Limb (tissue), 2 donors: ENCODE measurements around the gene NOP9.

Experiments used
- DNase-seq, 2 donors: peaks; one replicate each; pipeline ENCODE4 v3.0.0-alpha.2; 2016; ENCODE audit errors: extremely low spot score in 2 of 2

Gene NOP9

GRCh38 chr14:24309538-24310264 lies 10.1 kb downstream of the NOP9 start, which contains the start of gene LTB4R2:
LTB4R2 (plus strand) TSS chr14:24310140; CDS start chr14:24310665, 525 bp downstream.
- DNase-seq, result no peak

GRCh38 chr14:24310265-24310645 lies 10.6 kb downstream of the NOP9 start:
- DNase-seq, result no peak

GRCh38 chr14:24310646-24311604 lies 11.3 kb downstream of the NOP9 start, which contains the start of gene LTB4R:
LTB4R (plus strand) TSS chr14:24311502; CDS start chr14:24315652, 4,150 bp downstream.
- peak; percentile 72 to 81 for DNase-seq

GRCh38 chr14:24311837-24312615 lies 12.4 kb downstream of the NOP9 start:
- no peak for DNase-seq

GRCh38 chr14:24312736-24313507 lies 13.3 kb downstream of the NOP9 start:
- no peak for DNase-seq

- DNase-seq, result no peak
Observed at GRCh38 chr14:24313913-24314312, 14.3 kb downstream of the NOP9 start.

GRCh38 chr14:24314377-24315193 lies 14.9 kb downstream of the NOP9 start:
- DNase-seq, result no peak

- DNase-seq, result no peak
Observed at GRCh38 chr14:24315243-24315806, 15.7 kb downstream of the NOP9 start.

GRCh38 chr14:24315807-24316596 lies 16.4 kb downstream of the NOP9 start:
- no peak for DNase-seq

- DNase-seq, result no peak
Observed at GRCh38 chr14:24316597-24316950, 16.9 kb downstream of the NOP9 start.

GRCh38 chr14:24317141-24317928 lies 17.7 kb downstream of the NOP9 start:
- no peak for DNase-seq

GRCh38 chr14:24321212-24321975 lies 21.7 kb downstream of the NOP9 start:
- DNase-seq, result no peak

GRCh38 chr14:24322672-24323071 lies 23.0 kb downstream of the NOP9 start:
- DNase-seq, result no peak

GRCh38 chr14:24323341-24323740 lies 23.7 kb downstream of the NOP9 start:
- no peak for DNase-seq

- no peak for DNase-seq
Observed at GRCh38 chr14:24324024-24324423, 24.4 kb downstream of the NOP9 start.

GRCh38 chr14:24325041-24325530 lies 25.4 kb downstream of the NOP9 start:
- DNase-seq, result no peak

- DNase-seq, result no peak
Observed at GRCh38 chr14:24325963-24326362, 26.3 kb downstream of the NOP9 start.
